Sigmoid colon (tissue), 4 donors: ENCODE measurements around the gene KCNQ1OT1.

Experiments used
- EP300 ChIP-seq, 4 donors: sonication (generic); formaldehyde crosslinking; IDR thresholded peaks; one replicate each; pipeline ENCODE4 v1.6.1; 2017; ENCODE audit warnings: antibody characterized with exemption in 4 of 4
- POLR2A ChIP-seq, 2 donors: fragments of 450-650 bp; IDR thresholded peaks; one replicate each; pipeline ENCODE4 v1.6.1; 2016; ENCODE audit warnings: antibody characterized with exemption in 2 of 2, mild to moderate bottlenecking in 2 of 2, moderate library complexity in 2 of 2
- POLR2AphosphoS5 ChIP-seq, 4 donors: sonication (generic); formaldehyde crosslinking; IDR thresholded peaks; one replicate each; pipeline ENCODE4 v1.6.1; 2017; ENCODE audit warnings: antibody characterized with exemption in 4 of 4
- TF ChIP-seq, protein P1 (sequence below), 4 experiments: fragments of 450-650 bp in 3 of 4; fragments of 200-600 bp in 1 of 4; IDR thresholded peaks; one replicate each; pipeline ENCODE4 v1.5.1; 2016 to 2019; ENCODE audit warnings: antibody characterized with exemption in 4 of 4, mild to moderate bottlenecking in 3 of 4, moderate library complexity in 2 of 4

DNA sequence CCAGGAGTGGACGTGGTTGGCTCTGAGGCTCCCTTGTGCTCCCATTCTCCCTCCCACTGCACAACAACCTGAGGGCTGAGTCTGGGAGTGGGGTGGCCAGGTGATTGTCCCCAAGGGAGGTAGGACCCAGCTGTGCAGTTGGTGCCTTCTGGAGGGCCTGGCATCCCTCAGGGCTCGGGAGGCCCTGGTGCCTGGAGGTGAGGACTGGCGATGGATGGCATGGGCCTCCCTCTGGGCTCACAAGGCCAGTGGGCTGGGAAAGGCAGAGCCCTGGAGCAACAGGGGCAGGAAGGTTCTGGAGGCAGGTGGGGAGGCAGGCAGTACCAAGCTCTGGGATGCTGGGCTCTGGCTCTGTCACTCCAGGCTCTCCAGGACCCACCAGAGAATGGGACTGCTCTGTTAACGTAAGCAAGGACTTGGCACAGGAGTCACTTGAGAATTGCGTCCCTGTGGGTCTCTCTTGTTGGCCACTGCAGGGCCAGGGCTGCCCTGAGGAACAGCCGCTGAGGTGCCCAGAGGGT, 114.2 kb downstream of the KCNQ1OT1 start:
- TF ChIP-seq, protein P1, sequence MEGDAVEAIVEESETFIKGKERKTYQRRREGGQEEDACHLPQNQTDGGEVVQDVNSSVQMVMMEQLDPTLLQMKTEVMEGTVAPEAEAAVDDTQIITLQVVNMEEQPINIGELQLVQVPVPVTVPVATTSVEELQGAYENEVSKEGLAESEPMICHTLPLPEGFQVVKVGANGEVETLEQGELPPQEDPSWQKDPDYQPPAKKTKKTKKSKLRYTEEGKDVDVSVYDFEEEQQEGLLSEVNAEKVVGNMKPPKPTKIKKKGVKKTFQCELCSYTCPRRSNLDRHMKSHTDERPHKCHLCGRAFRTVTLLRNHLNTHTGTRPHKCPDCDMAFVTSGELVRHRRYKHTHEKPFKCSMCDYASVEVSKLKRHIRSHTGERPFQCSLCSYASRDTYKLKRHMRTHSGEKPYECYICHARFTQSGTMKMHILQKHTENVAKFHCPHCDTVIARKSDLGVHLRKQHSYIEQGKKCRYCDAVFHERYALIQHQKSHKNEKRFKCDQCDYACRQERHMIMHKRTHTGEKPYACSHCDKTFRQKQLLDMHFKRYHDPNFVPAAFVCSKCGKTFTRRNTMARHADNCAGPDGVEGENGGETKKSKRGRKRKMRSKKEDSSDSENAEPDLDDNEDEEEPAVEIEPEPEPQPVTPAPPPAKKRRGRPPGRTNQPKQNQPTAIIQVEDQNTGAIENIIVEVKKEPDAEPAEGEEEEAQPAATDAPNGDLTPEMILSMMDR (IDR thresholded peaks at IDR 0.05) = no peak
- TF ChIP-seq POLR2A (IDR thresholded peaks at IDR 0.05) (no peak), EP300 (IDR thresholded peaks at IDR 0.05) (no peak), POLR2AphosphoS5 (IDR thresholded peaks at IDR 0.05) (no peak)
